Vagina (tissue), 2 donors: Measurements from ENCODE around the gene LRRFIP1.

Experiments
- CTCF ChIP-seq, 3 experiments: fragments of 450-650 bp in 2 of 3; fragments of 200-600 bp in 1 of 3; sonication (generic) in 1 of 3; IDR thresholded peaks; one replicate each; pipeline ENCODE4 v1.5.1; 2017 to 2019; ENCODE audit warnings: antibody characterized with exemption in 3 of 3, mild to moderate bottlenecking in 2 of 3, moderate library complexity in 2 of 3
- POLR2AphosphoS5 ChIP-seq, 2 donors: sonication (generic); formaldehyde crosslinking; IDR thresholded peaks; one replicate each; pipeline ENCODE4 v1.9.0; 2017; ENCODE audit warnings: antibody characterized with exemption in 2 of 2, mild to moderate bottlenecking in 2 of 2, low read depth in 1 of 2; ENCODE audit not compliant: insufficient read depth in 1 of 2

- TF ChIP-seq CTCF (IDR thresholded peaks at IDR 0.05) (no peak), POLR2AphosphoS5 (IDR thresholded peaks at IDR 0.05; ENCODE audit: insufficient read depth in 1 of 2, low read depth in 1 of 2) (no peak)
Observed at GRCh38 chr2:237675316-237675715, 47.9 kb downstream of the LRRFIP1 start.
